GM18520 (cell line): ENCODE measurements around the gene KIF26B.

Experiments used
- ATAC-seq: cut with Tn5 transposase; IDR thresholded peaks from one replicate; pipeline ENCODE4 v1.9.1; 2021; ENCODE audit not compliant: unreplicated experiment

Gene KIF26B

GRCh38 chr1:245234217-245235081, 79.7 kb downstream of the KIF26B start:
- no peak for ATAC-seq

- no peak for ATAC-seq
Measured at GRCh38 chr1:245235156-245235555, 80.4 kb downstream of the KIF26B start.

- ATAC-seq, result no peak
Measured at GRCh38 chr1:245240648-245241165, 85.9 kb downstream of the KIF26B start.

GRCh38 chr1:245241526-245242130, 86.8 kb downstream of the KIF26B start:
- no peak for ATAC-seq

- no peak for ATAC-seq
Measured at GRCh38 chr1:245242989-245243388, 88.2 kb downstream of the KIF26B start.

- no peak for ATAC-seq
Measured at GRCh38 chr1:245245021-245245667, 90.4 kb downstream of the KIF26B start.

GRCh38 chr1:245246433-245246832, 91.6 kb downstream of the KIF26B start:
- no peak for ATAC-seq

- no peak for ATAC-seq
Measured at GRCh38 chr1:245247356-245247755, 92.6 kb downstream of the KIF26B start.

- no peak for ATAC-seq
Measured at GRCh38 chr1:245247801-245248200, 93.0 kb downstream of the KIF26B start.

- no peak for ATAC-seq
Measured at GRCh38 chr1:245248231-245248731, 93.5 kb downstream of the KIF26B start.

- no peak for ATAC-seq
Measured at GRCh38 chr1:245255783-245256182, 101.0 kb downstream of the KIF26B start.

- no peak for ATAC-seq
Measured at GRCh38 chr1:245256528-245256927, 101.7 kb downstream of the KIF26B start.

- ATAC-seq, result no peak
Measured at GRCh38 chr1:245258271-245258920, 103.6 kb downstream of the KIF26B start.

GRCh38 chr1:245260110-245260882, 105.5 kb downstream of the KIF26B start:
- no peak for ATAC-seq

GRCh38 chr1:245260883-245261282, 106.1 kb downstream of the KIF26B start:
- no peak for ATAC-seq

GRCh38 chr1:245261786-245262185, 107.0 kb downstream of the KIF26B start:
- ATAC-seq, result no peak

GRCh38 chr1:245263529-245264095, 108.8 kb downstream of the KIF26B start:
- no peak for ATAC-seq

GRCh38 chr1:245264226-245264625, 109.4 kb downstream of the KIF26B start:
- ATAC-seq, result no peak

GRCh38 chr1:245266105-245266504, 111.3 kb downstream of the KIF26B start:
- no peak for ATAC-seq

GRCh38 chr1:245270063-245270462, 115.3 kb downstream of the KIF26B start:
- no peak for ATAC-seq
